Measurements from ENCODE around the gene DOCK3. TPM values are rescaled to one million over a fixed set of nuclear protein-coding genes. Genes with fewer than 3 reads are reported as not detected.

Gene DOCK3
- total RNA-seq (1 to 10 TPM; 4.1 to 5.2 (median 4.6) TPM), polyA plus RNA-seq (1.9 TPM)
- long read RNA-seq, donor 1, partial matches to known transcripts: 10 of 12 reads
- long read RNA-seq, donor 1, other reads (novel, unspliced or antisense): 2 of 12 reads
- long read RNA-seq, donor 2, partial matches to known transcripts: 2 of 3 reads
- long read RNA-seq, donor 2, other reads (novel, unspliced or antisense): 1 of 3 reads
- long read RNA-seq, donor 3, partial matches to known transcripts: 1 of 10 reads
- long read RNA-seq, donor 3, other reads (novel, unspliced or antisense): 9 of 10 reads
- long read RNA-seq, donor 4, partial matches to known transcripts: 0 of 1 reads
- long read RNA-seq, donor 4, other reads (novel, unspliced or antisense): 1 of 1 reads

GRCh38 chr3:50674349-50675178, at the start of gene DOCK3:
TSS of gene DOCK3 (plus strand) at chr3:50674927. CDS start at chr3:50675264, 337 bp downstream.
- no peaks in the 10 kb centered on the region for H3K27me3 ChIP-seq (ENCODE audit: control insufficient read depth, insufficient read depth)
- no peaks in the 10 kb centered on the region for H3K4me1 ChIP-seq (ENCODE audit: control insufficient read depth, insufficient read depth, low read length)
- 3% methylated on average over 89 of the region's 89 CpGs for WGBS
- intact Hi-C loops (cut with DNase I): no loop called here
- peak within 1 kb of the TSS; percentile 88 for H3K4me3 ChIP-seq (ENCODE audit: low read length)
- peak; percentile 91 to 92 for ATAC-seq
- peak; percentile 68 to 87 (median 83) for DNase-seq
- H3K9me3 ChIP-seq (ENCODE audit: control insufficient read depth, low read length): no peaks in the 10 kb centered on the region
- no peak within 1 kb of the TSS for H3K27ac ChIP-seq (ENCODE audit: low read length)

GRCh38 chr3:50625231-50626182, 49.2 kb upstream of the DOCK3 start:
- Histone ChIP-seq H3K4me1 (ENCODE audit: control insufficient read depth, insufficient read depth, low read length) (peaks cover 21% of the 10 kb centered on the region), H3K27ac (ENCODE audit: low read length) (peak overlapping the region; percentile 21), H3K4me3 (ENCODE audit: low read length) (no peak overlapping the region), H3K27me3 (ENCODE audit: control insufficient read depth, insufficient read depth) (no peaks in the 10 kb centered on the region), H3K9me3 (ENCODE audit: control insufficient read depth, low read length) (no peaks in the 10 kb centered on the region)
- intact Hi-C loops (cut with DNase I): no loop called here
- DNase-seq (no peak), ATAC-seq (no peak)
- 65% methylated on average over 18 of the region's 18 CpGs for WGBS

- H3K4me3 ChIP-seq (ENCODE audit: low read length): no peak overlapping the region
- no peaks in the 10 kb centered on the region for H3K27me3 ChIP-seq (ENCODE audit: control insufficient read depth, insufficient read depth)
- no peak for ATAC-seq
- H3K27ac ChIP-seq (ENCODE audit: low read length): peak overlapping the region; percentile 23
- no peaks in the 10 kb centered on the region for H3K9me3 ChIP-seq (ENCODE audit: control insufficient read depth, low read length)
- H3K4me1 ChIP-seq (ENCODE audit: control insufficient read depth, insufficient read depth, low read length): peaks cover 18% of the 10 kb centered on the region
- no peak for DNase-seq
- intact Hi-C loops (cut with DNase I): no loop called here
- WGBS: 86% methylated on average over 3 of the region's 3 CpGs
Observed at GRCh38 chr3:50626401-50626800, 48.3 kb upstream of the DOCK3 start.

GRCh38 chr3:50627407-50628051, 47.2 kb upstream of the DOCK3 start:
- no peaks in the 10 kb centered on the region for H3K27me3 ChIP-seq (ENCODE audit: control insufficient read depth, insufficient read depth)
- ATAC-seq (peak; percentile 66 to 83), DNase-seq (peak in 2 of 3 donors; percentile 66 to 73)
- peaks cover 18% of the 10 kb centered on the region for H3K4me1 ChIP-seq (ENCODE audit: control insufficient read depth, insufficient read depth, low read length)
- no peak overlapping the region for H3K4me3 ChIP-seq (ENCODE audit: low read length)
- WGBS: 48% methylated on average over 6 of the region's 6 CpGs
- intact Hi-C loops (cut with DNase I): no loop called here
- H3K27ac ChIP-seq (ENCODE audit: low read length): peak overlapping the region; percentile 73
- no peaks in the 10 kb centered on the region for H3K9me3 ChIP-seq (ENCODE audit: control insufficient read depth, low read length)

- Histone ChIP-seq H3K9me3 (ENCODE audit: control insufficient read depth, low read length) (no peaks in the 10 kb centered on the region), H3K27me3 (ENCODE audit: control insufficient read depth, insufficient read depth) (no peaks in the 10 kb centered on the region), H3K4me1 (ENCODE audit: control insufficient read depth, insufficient read depth, low read length) (peaks cover 17% of the 10 kb centered on the region), H3K4me3 (ENCODE audit: low read length) (no peak overlapping the region), H3K27ac (ENCODE audit: low read length) (no peak overlapping the region)
- intact Hi-C loops (cut with DNase I): no loop called here
- no peak for DNase-seq
- WGBS: 92% methylated on average over 3 of the region's 3 CpGs
- no peak for ATAC-seq
Observed at GRCh38 chr3:50628601-50629000, 46.1 kb upstream of the DOCK3 start.

- Histone ChIP-seq H3K4me1 (ENCODE audit: control insufficient read depth, insufficient read depth, low read length) (peaks cover 7% of the 10 kb centered on the region), H3K4me3 (ENCODE audit: low read length) (no peak overlapping the region), H3K27ac (ENCODE audit: low read length) (no peak overlapping the region), H3K27me3 (ENCODE audit: control insufficient read depth, insufficient read depth) (no peaks in the 10 kb centered on the region), H3K9me3 (ENCODE audit: control insufficient read depth, low read length) (no peaks in the 10 kb centered on the region)
- ATAC-seq (no peak), DNase-seq (no peak)
- intact Hi-C loops (cut with DNase I): no loop called here
- WGBS: 89% methylated on average over 6 of the region's 6 CpGs
Observed at GRCh38 chr3:50630394-50630793, 44.3 kb upstream of the DOCK3 start.

- Histone ChIP-seq H3K9me3 (ENCODE audit: control insufficient read depth, low read length) (no peaks in the 10 kb centered on the region), H3K4me3 (ENCODE audit: low read length) (no peak overlapping the region), H3K4me1 (ENCODE audit: control insufficient read depth, insufficient read depth, low read length) (peaks cover 7% of the 10 kb centered on the region), H3K27ac (ENCODE audit: low read length) (no peak overlapping the region), H3K27me3 (ENCODE audit: control insufficient read depth, insufficient read depth) (no peaks in the 10 kb centered on the region)
- intact Hi-C loops (cut with DNase I): no loop called here
- WGBS: 66% methylated on average over 7 of the region's 7 CpGs
- ATAC-seq (no peak), DNase-seq (peak in 1 of 3 donors; percentile 32)
Observed at GRCh38 chr3:50630877-50631276, 43.9 kb upstream of the DOCK3 start.

GRCh38 chr3:50632450-50632849, 42.3 kb upstream of the DOCK3 start:
- 33% methylated on average over 5 of the region's 5 CpGs for WGBS
- no peaks in the 10 kb centered on the region for H3K9me3 ChIP-seq (ENCODE audit: control insufficient read depth, low read length)
- ATAC-seq (no peak), DNase-seq (peak in 1 of 3 donors; percentile 53)
- H3K27me3 ChIP-seq (ENCODE audit: control insufficient read depth, insufficient read depth): no peaks in the 10 kb centered on the region
- H3K4me3 ChIP-seq (ENCODE audit: low read length): no peak overlapping the region
- intact Hi-C loops (cut with DNase I): no loop called here
- peaks cover 2% of the 10 kb centered on the region for H3K4me1 ChIP-seq (ENCODE audit: control insufficient read depth, insufficient read depth, low read length)
- H3K27ac ChIP-seq (ENCODE audit: low read length): no peak overlapping the region

GRCh38 chr3:50633230-50633790, 41.4 kb upstream of the DOCK3 start:
- H3K9me3 ChIP-seq (ENCODE audit: control insufficient read depth, low read length): no peaks in the 10 kb centered on the region
- H3K4me1 ChIP-seq (ENCODE audit: control insufficient read depth, insufficient read depth, low read length): peaks cover 2% of the 10 kb centered on the region
- intact Hi-C loops (cut with DNase I): no loop called here

GRCh38 chr3:50635066-50635465, 39.7 kb upstream of the DOCK3 start:
- intact Hi-C loops (cut with DNase I): no loop called here
- H3K4me1 ChIP-seq (ENCODE audit: control insufficient read depth, insufficient read depth, low read length): peaks cover 6% of the 10 kb centered on the region
- H3K4me3 ChIP-seq (ENCODE audit: low read length): no peak overlapping the region
- H3K27me3 ChIP-seq (ENCODE audit: control insufficient read depth, insufficient read depth): no peaks in the 10 kb centered on the region
- no peaks in the 10 kb centered on the region for H3K9me3 ChIP-seq (ENCODE audit: control insufficient read depth, low read length)
- ATAC-seq (no peak), DNase-seq (no peak)
- H3K27ac ChIP-seq (ENCODE audit: low read length): no peak overlapping the region

More at GRCh38 chr3:50633230-50633790, 41.4 kb upstream of the DOCK3 start:
- Histone ChIP-seq H3K27me3 (ENCODE audit: control insufficient read depth, insufficient read depth) (no peaks in the 10 kb centered on the region), H3K27ac (ENCODE audit: low read length) (no peak overlapping the region), H3K4me3 (ENCODE audit: low read length) (no peak overlapping the region)
- 70% methylated on average over 5 of the region's 5 CpGs for WGBS
- DNase-seq: no peak
- ATAC-seq: no peak
